Measurements from ENCODE around the gene CHSY1. TPM values are rescaled to one million over a fixed set of nuclear protein-coding genes. Genes with fewer than 3 reads are reported as not detected.
A peak's percentile ranks its signal among the peaks of the same experiment; 100 is the strongest.

Gene CHSY1
- total and polyA plus RNA-seq, 2 of the 13 experiments (the other 11 are each of a cell fraction or from before 2014, with no cell fraction given): 13.3 to 13.7 TPM

- BruUV-seq (replicated peaks): TSS peak; percentile 83
- Histone ChIP-seq H3K9me3 (ENCODE audit: low read length) (no peaks in the 10 kb centered on the region), H3K79me2 (ENCODE audit: insufficient read depth, low read length) (peaks cover 20% of the 10 kb centered on the region), H2AFZ (ENCODE audit: low read length) (peak overlapping the region; percentile 67), H3K4me2 (ENCODE audit: low read depth, low read length) (peak overlapping the region; percentile 98), H3K4me3 (replicated peaks in 1 of 3; ENCODE audit: insufficient read depth in 1 of 3, low read depth in 2 of 3, low read length in 3 of 3) (peak overlapping the region; percentile 48 to 100 (median 99); a peak in 5 of 6 replicates), H3K36me3 (replicated peaks in 1 of 2; ENCODE audit: control insufficient read depth in 1 of 2, insufficient read depth in 2 of 2, low read length in 2 of 2) (peaks cover 15 to 46% of the 10 kb centered on the region in 2 experiments), H3K27ac (ENCODE audit: extremely low read length, insufficient read depth, low read length) (peak overlapping the region; percentile 39), H3K9ac (ENCODE audit: insufficient read depth, low read depth, low read length) (peak overlapping the region; percentile 95), H4K20me1 (ENCODE audit: insufficient read depth, low read length) (no peaks in the 10 kb centered on the region), H3K4me1 (ENCODE audit: insufficient read depth, low read length) (peaks cover 30% of the 10 kb centered on the region), H3K27me3 (ENCODE audit: control insufficient read depth in 1 of 2, insufficient read depth in 2 of 2, low read length in 2 of 2) (no peaks in the 10 kb centered on the region; a peak in 2 of 5 replicates)
- ATAC-seq: peak; percentile 6
- WGBS (ENCODE audit: low lambda C conversion rate): 78% methylated on average over 12 of the region's 12 CpGs
- POLR2A ChIA-PET: no interaction called here
- intact Hi-C loops (cut with micrococcal nuclease; ENCODE audit: unreplicated experiment): no loop called here
- CTCF ChIA-PET (ENCODE audit: low intra/inter-chr PET ratio, low total read pairs): no interaction called here
- TF ChIP-seq MTA1 (CRISPR knock-in tag; IDR thresholded peaks at IDR 0.05; ENCODE audit: borderline replicate concordance): no peak
- TF ChIP-seq ZKSCAN8 (CRISPR knock-in tag; IDR thresholded peaks at IDR 0.05; ENCODE audit: borderline replicate concordance): 0 out of 2 replicates have a peak, but pooled peaks have one; percentile 3
- 0 out of 2 replicates have a peak, but pooled peaks have one; percentile 41 for TF ChIP-seq FOXO4 (CRISPR knock-in tag; conservative IDR thresholded peaks at IDR 0.05)
- no peak for TF ChIP-seq PLSCR1 (CRISPR knock-in tag; IDR thresholded peaks at IDR 0.05; ENCODE audit: borderline replicate concordance)
- TF ChIP-seq E2F1 (CRISPR knock-in tag; IDR thresholded peaks at IDR 0.05): 0 out of 2 replicates have a peak, but pooled peaks have one; percentile 1
- in situ Hi-C loops (cut with HindIII; ENCODE audit: extremely low pct_ligation_motif_present, low pct_unique_long_range_greater_than_20kb): no loop called here
- FAIRE-seq: no peak
- no peak for DNase-seq (ENCODE audit: low spot score)
Observed at GRCh38 chr15:101277943-101278564, 26.2 kb upstream of the CHSY1 start.

Measured in HepG2 (cell line).